ENCODE data around the gene LAMA1.

DNA sequence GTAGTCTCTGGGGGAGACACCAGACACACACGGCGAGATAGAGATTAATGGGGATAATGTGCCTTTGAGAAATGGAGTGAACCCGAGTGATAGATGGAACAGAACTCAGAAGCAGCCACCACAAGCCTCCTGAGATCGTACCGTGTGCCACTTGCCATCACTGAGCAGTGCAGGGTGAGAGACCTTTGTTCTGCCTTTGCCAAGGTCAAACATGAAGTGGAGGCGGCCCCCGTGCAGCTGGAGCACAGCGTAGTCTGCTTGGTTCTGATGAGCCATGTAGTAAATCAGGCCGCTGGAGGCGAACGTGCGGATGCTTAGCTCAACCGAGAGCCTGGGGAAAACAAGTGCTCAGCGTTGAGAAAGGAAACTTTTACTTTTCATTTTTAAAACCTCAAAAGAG is 167.0 kb downstream of the LAMA1 start:
- TF ChIP-seq, protein P1, sequence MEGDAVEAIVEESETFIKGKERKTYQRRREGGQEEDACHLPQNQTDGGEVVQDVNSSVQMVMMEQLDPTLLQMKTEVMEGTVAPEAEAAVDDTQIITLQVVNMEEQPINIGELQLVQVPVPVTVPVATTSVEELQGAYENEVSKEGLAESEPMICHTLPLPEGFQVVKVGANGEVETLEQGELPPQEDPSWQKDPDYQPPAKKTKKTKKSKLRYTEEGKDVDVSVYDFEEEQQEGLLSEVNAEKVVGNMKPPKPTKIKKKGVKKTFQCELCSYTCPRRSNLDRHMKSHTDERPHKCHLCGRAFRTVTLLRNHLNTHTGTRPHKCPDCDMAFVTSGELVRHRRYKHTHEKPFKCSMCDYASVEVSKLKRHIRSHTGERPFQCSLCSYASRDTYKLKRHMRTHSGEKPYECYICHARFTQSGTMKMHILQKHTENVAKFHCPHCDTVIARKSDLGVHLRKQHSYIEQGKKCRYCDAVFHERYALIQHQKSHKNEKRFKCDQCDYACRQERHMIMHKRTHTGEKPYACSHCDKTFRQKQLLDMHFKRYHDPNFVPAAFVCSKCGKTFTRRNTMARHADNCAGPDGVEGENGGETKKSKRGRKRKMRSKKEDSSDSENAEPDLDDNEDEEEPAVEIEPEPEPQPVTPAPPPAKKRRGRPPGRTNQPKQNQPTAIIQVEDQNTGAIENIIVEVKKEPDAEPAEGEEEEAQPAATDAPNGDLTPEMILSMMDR (IDR thresholded peaks at IDR 0.05) = no peak
- no peak for TF ChIP-seq POLR2AphosphoS5 (IDR thresholded peaks at IDR 0.05)
- no peak for TF ChIP-seq EP300 (IDR thresholded peaks at IDR 0.05)
